Immature natural killer cell (primary cell): Measurements from ENCODE around the gene PWWP2B. TPM values are rescaled to one million over a fixed set of nuclear protein-coding genes. Genes with fewer than 3 reads are reported as not detected.

Experiments used
- DNase-seq, 3 donors: peaks; one replicate each; pipeline ENCODE4 v3.0.0; 2022; ENCODE audit warnings: mixed read lengths in 1 of 3
- H3K27ac Mint-ChIP-seq, 6 donors: one replicate each; pipeline ENCODE4 v1.8.0; 2020; ENCODE audit warnings: mixed read lengths in 6 of 6, mild to moderate bottlenecking in 5 of 6, inconsistent platforms in 4 of 6, moderate library complexity in 3 of 6
- H3K27me3 Mint-ChIP-seq, 3 donors: one replicate each; pipeline ENCODE4 v1.8.0; 2020 to 2021; ENCODE audit warnings: low read depth in 3 of 3, mild to moderate bottlenecking in 3 of 3, mixed read lengths in 3 of 3, moderate library complexity in 3 of 3, inconsistent platforms in 1 of 3
- H3K36me3 Mint-ChIP-seq, 3 donors: one replicate each; pipeline ENCODE4 v1.8.0; 2020; ENCODE audit warnings: mixed read lengths in 3 of 3, inconsistent platforms in 2 of 3, mild to moderate bottlenecking in 2 of 3
- H3K4me1 Mint-ChIP-seq, 2 donors: one replicate each; pipeline ENCODE4 v1.8.0; 2020; ENCODE audit warnings: inconsistent platforms in 2 of 2, mild to moderate bottlenecking in 2 of 2, mixed read lengths in 2 of 2, moderate library complexity in 1 of 2
- H3K4me3 Mint-ChIP-seq, 5 donors: one replicate each; pipeline ENCODE4 v1.8.0; 2020; ENCODE audit warnings: mild to moderate bottlenecking in 5 of 5, mixed read lengths in 5 of 5, inconsistent platforms in 3 of 5, moderate library complexity in 3 of 5
- H3K9me3 Mint-ChIP-seq, 6 donors: one replicate each; pipeline ENCODE4 v1.8.0; 2020; ENCODE audit warnings: mild to moderate bottlenecking in 6 of 6, mixed read lengths in 6 of 6, inconsistent platforms in 4 of 6, moderate library complexity in 3 of 6
- polyA plus RNA-seq, 3 donors: library from polyadenylated mRNA; unstranded; fragments of 300-500 nt; fragmentation: Illumina TruSeq; gene quantifications; one replicate each; pipeline ENCODE4 v1.2.3, GENCODE V29; 2021

The PWWP2B gene
- polyA plus RNA-seq, 3 donors from 2014 or later = 4.0 to 7.3 (median 4.3) TPM

GRCh38 chr10:132396494-132397035, 435 bp upstream of the PWWP2B start:
- Mint-ChIP-seq H3K4me3 (no peak overlapping the region), H3K27ac (no peak overlapping the region), H3K9me3 (peaks cover 0 to 1% (median 0%) of the 10 kb centered on the region in 6 donors), H3K27me3 (peaks cover 15 to 26% (median 17%) of the 10 kb centered on the region in 3 donors), H3K4me1 (peaks cover 29 to 37% of the 10 kb centered on the region in 2 donors), H3K36me3 (peaks cover 0 to 7% (median 0%) of the 10 kb centered on the region in 3 donors)
- DNase-seq = peak; percentile 82 to 83 (median 82)

- Mint-ChIP-seq H3K9me3 (no peaks in the 10 kb centered on the region), H3K27me3 (peaks cover 6 to 19% (median 8%) of the 10 kb centered on the region in 3 donors), H3K4me1 (peaks cover 16 to 27% of the 10 kb centered on the region in 2 donors), H3K27ac (peak overlapping the region; percentile 87 to 96 (median 93)), H3K36me3 (no peaks in the 10 kb centered on the region), H3K4me3 (peak overlapping the region; percentile 83 to 94 (median 87))
- peak in 2 of 3 donors; percentile 34 to 50 for DNase-seq
Measured at GRCh38 chr10:132397671-132398565, 918 bp downstream of the PWWP2B start.

- DNase-seq = no peak
- Mint-ChIP-seq H3K27ac (peak overlapping the region in 2 of 6 donors; percentile 64 to 74), H3K9me3 (no peaks in the 10 kb centered on the region), H3K4me3 (peak overlapping the region in 3 of 5 donors; percentile 44 to 89 (median 87)), H3K27me3 (peaks cover 4 to 23% (median 10%) of the 10 kb centered on the region in 3 donors), H3K36me3 (no peaks in the 10 kb centered on the region), H3K4me1 (peaks cover 14 to 24% of the 10 kb centered on the region in 2 donors)
Measured at GRCh38 chr10:132398566-132398991, 1.6 kb downstream of the PWWP2B start.

GRCh38 chr10:132399117-132400035, 2.4 kb downstream of the PWWP2B start:
- Mint-ChIP-seq H3K27ac (peak overlapping the region; percentile 30 to 74 (median 60)), H3K36me3 (no peaks in the 10 kb centered on the region), H3K9me3 (no peaks in the 10 kb centered on the region), H3K4me3 (peak overlapping the region; percentile 25 to 68 (median 47)), H3K27me3 (peaks cover 3 to 23% (median 10%) of the 10 kb centered on the region in 3 donors), H3K4me1 (peaks cover 13 to 23% of the 10 kb centered on the region in 2 donors)
- DNase-seq = no peak

GRCh38 chr10:132400041-132400546, 3.1 kb downstream of the PWWP2B start:
- Mint-ChIP-seq H3K27me3 (peaks cover 2 to 16% (median 10%) of the 10 kb centered on the region in 3 donors), H3K9me3 (no peaks in the 10 kb centered on the region)

GRCh38 chr10:132400547-132401151, 3.6 kb downstream of the PWWP2B start:
- Mint-ChIP-seq H3K27ac (peak overlapping the region in 3 of 6 donors; percentile 24 to 65 (median 49)), H3K9me3 (no peaks in the 10 kb centered on the region), H3K4me3 (no peak overlapping the region), H3K27me3 (peaks cover 0 to 14% (median 10%) of the 10 kb centered on the region in 3 donors), H3K4me1 (peaks cover 13 to 20% of the 10 kb centered on the region in 2 donors), H3K36me3 (peaks cover 0 to under 1% (median 0%) of the 10 kb centered on the region in 3 donors)
- no peak for DNase-seq

More at GRCh38 chr10:132400041-132400546, 3.1 kb downstream of the PWWP2B start:
- no peak for DNase-seq
- no peaks in the 10 kb centered on the region for H3K36me3 Mint-ChIP-seq
- peak overlapping the region in 1 of 5 donors; percentile 68 for H3K4me3 Mint-ChIP-seq
- peaks cover 13 to 22% of the 10 kb centered on the region in 2 donors for H3K4me1 Mint-ChIP-seq
- peak overlapping the region in 5 of 6 donors; percentile 28 to 73 (median 53) for H3K27ac Mint-ChIP-seq

- peaks cover 0 to 4% (median 4%) of the 10 kb centered on the region in 3 donors for H3K36me3 Mint-ChIP-seq
- peaks cover 0 to 14% (median 12%) of the 10 kb centered on the region in 3 donors for H3K27me3 Mint-ChIP-seq
- no peak overlapping the region for H3K4me3 Mint-ChIP-seq
- H3K27ac Mint-ChIP-seq = peak overlapping the region in 1 of 6 donors; percentile 24
- H3K4me1 Mint-ChIP-seq = peaks cover 13 to 24% of the 10 kb centered on the region in 2 donors
- no peak for DNase-seq
- no peaks in the 10 kb centered on the region for H3K9me3 Mint-ChIP-seq
Measured at GRCh38 chr10:132401401-132402118, 4.6 kb downstream of the PWWP2B start.

GRCh38 chr10:132402781-132403241, 5.8 kb downstream of the PWWP2B start:
- H3K27ac Mint-ChIP-seq = no peak overlapping the region
- peaks cover 15 to 29% of the 10 kb centered on the region in 2 donors for H3K4me1 Mint-ChIP-seq
- H3K9me3 Mint-ChIP-seq = no peaks in the 10 kb centered on the region
- H3K36me3 Mint-ChIP-seq = peaks cover 0 to 4% (median 4%) of the 10 kb centered on the region in 3 donors
- DNase-seq = no peak
- H3K4me3 Mint-ChIP-seq = no peak overlapping the region
- peaks cover 3 to 15% (median 11%) of the 10 kb centered on the region in 3 donors for H3K27me3 Mint-ChIP-seq

- DNase-seq = no peak
- H3K4me1 Mint-ChIP-seq = peaks cover 15 to 30% of the 10 kb centered on the region in 2 donors
- H3K27me3 Mint-ChIP-seq = peaks cover 3 to 14% (median 12%) of the 10 kb centered on the region in 3 donors
- H3K27ac Mint-ChIP-seq = peak overlapping the region in 1 of 6 donors; percentile 45
- H3K9me3 Mint-ChIP-seq = no peaks in the 10 kb centered on the region
- H3K4me3 Mint-ChIP-seq = no peak overlapping the region
- H3K36me3 Mint-ChIP-seq = peaks cover 0 to 4% (median 4%) of the 10 kb centered on the region in 3 donors
Measured at GRCh38 chr10:132403511-132404168, 6.6 kb downstream of the PWWP2B start.

- DNase-seq = no peak
- H3K4me3 Mint-ChIP-seq = no peak overlapping the region
- H3K27ac Mint-ChIP-seq = no peak overlapping the region
- H3K36me3 Mint-ChIP-seq = peaks cover 0 to 4% (median 4%) of the 10 kb centered on the region in 3 donors
- peaks cover 15 to 30% of the 10 kb centered on the region in 2 donors for H3K4me1 Mint-ChIP-seq
- no peaks in the 10 kb centered on the region for H3K9me3 Mint-ChIP-seq
- peaks cover 3 to 18% (median 12%) of the 10 kb centered on the region in 3 donors for H3K27me3 Mint-ChIP-seq
Measured at GRCh38 chr10:132404169-132404880, 7.3 kb downstream of the PWWP2B start.

- Mint-ChIP-seq H3K4me1 (peaks cover 20 to 31% of the 10 kb centered on the region in 2 donors), H3K36me3 (peaks cover 0 to 4% (median 4%) of the 10 kb centered on the region in 3 donors), H3K4me3 (no peak overlapping the region), H3K27me3 (peaks cover 3 to 15% (median 15%) of the 10 kb centered on the region in 3 donors), H3K27ac (no peak overlapping the region), H3K9me3 (no peaks in the 10 kb centered on the region)
- DNase-seq = no peak
Measured at GRCh38 chr10:132404911-132405462, 8.0 kb downstream of the PWWP2B start.
